Stimulated activated CD4-positive, alpha-beta T cell treated with anti-CD3 and anti-CD28 coated beads, Interleukin-2, amount 100 ng/mL, for 4 hours (primary cell): ENCODE data around the gene ALG5.

Source experiments
- DNase-seq: peaks from one replicate; pipeline ENCODE4 v3.0.0-alpha.2; 2020; ENCODE audit warnings: low read depth

The ALG5 gene

DNA sequence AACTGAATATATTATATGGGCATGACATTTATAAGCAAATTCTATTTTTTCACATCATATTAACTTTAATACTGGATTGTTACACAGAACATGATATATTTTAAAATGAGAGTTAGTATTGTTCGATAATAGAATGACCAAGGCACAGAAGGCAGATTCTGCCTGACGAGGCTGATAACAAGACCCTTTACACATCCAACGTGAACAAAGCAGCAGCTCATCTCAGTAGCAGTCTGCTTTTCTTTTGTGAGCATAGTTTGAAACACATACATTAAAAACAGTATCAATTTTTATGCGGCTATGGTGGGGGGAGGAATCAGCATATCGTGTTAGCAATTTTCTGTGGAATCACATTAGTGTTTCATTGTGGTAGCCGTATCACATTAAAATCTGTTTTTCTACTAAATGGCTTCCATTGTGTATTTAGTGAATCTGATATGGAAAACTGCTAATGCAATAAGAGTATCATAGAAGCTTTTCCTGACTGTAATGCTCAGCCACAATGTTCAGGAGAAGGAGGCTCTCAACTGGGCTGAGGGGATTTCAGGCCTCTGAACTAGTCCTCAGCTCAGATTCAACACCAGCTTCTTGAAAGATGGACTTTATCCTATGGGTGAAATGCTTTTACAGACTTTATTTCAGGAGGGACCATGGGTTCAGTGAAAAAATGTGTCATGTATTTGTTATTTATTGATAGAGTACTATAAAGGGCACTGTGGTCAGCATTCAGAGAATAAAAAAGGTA is 83.1 kb downstream of the ALG5 start:
- no peak for DNase-seq

DNA sequence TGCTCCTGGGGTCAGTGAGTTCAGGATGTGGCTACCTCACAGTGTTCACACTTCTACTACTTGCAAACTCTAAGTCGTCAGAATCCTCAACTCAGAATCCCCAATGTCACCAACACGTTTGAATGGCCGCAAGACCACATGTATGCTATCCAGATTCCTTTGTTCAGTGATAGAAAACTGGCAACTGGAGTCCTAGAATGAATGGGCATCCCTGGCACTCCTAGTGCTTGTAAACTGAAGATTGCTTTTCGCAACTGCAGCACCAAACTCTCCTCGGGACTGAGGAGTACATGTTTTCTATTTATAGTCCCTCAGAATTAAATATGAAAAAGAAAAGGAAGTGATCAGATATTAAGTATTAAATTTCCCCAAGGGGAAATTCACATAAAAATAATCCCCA is 84.0 kb downstream of the ALG5 start:
- DNase-seq: no peak

DNA sequence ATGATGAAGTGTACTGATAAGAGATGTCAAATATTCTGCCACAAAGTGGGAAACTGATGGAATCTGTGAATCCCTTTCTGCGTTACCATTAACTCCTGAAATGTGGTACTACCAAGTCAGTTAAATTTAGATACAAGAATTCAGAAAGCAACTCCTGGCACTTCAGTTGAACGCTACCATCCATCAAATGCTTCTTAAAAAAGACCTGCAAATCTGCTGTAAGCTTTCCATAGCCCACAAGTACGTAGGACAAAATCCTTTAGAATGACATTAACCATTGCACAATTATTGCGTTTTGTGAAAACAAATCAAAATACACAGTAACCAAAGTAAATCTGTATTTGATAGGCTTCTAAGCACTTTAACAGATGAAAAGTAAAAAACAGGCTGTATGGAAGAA is 84.5 kb downstream of the ALG5 start:
- DNase-seq: no peak

GRCh38 chr13:36913463-36913862 is 85.7 kb downstream of the ALG5 start:
- no peak for DNase-seq

- DNase-seq: no peak
These were observed 86.2 kb downstream of the ALG5 start for GRCh38 chr13:36912973-36913372.

DNA sequence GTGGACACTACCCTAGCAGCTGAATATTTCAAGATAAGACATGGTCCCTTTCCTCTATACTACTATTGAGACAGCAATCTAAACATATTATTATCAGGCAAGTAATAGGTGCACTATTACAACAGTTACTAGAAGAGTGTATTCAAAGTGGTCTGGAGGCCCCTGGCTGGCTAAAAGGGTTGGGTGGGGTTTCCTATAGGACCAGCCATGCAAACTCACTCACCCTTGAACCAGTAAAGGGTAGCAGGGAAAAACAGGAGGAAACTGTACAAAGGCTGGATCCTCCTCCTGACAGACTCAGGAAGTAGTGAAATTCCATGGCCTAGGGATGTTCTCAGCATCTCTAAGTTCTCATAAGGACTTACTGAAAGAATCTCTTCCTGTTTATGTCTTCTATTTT is 86.8 kb downstream of the ALG5 start:
- DNase-seq: no peak

- DNase-seq: no peak
These were observed 88.6 kb downstream of the ALG5 start for GRCh38 chr13:36910545-36910944.

DNA sequence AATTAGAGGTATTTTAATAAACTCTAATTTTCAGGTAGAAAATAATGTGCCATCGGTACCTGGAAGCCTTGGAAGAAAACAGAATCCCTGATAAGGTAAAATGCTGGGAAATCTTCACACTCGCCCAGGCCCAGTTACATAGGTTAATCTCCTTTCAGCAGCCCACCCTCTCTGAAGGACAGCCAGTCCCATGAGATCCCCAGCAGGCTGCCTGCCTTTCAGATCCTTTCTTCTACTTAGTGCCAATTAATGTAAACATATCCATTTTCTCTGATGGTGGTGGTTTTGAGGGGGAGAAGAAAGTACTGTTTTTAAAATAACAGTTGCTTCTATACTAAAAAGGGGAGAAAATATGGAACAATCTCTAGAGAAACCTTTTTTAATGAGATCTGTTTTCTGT is 91.3 kb downstream of the ALG5 start:
- no peak for DNase-seq

GRCh38 chr13:36907266-36907665 is 91.9 kb downstream of the ALG5 start:
- no peak for DNase-seq

DNA sequence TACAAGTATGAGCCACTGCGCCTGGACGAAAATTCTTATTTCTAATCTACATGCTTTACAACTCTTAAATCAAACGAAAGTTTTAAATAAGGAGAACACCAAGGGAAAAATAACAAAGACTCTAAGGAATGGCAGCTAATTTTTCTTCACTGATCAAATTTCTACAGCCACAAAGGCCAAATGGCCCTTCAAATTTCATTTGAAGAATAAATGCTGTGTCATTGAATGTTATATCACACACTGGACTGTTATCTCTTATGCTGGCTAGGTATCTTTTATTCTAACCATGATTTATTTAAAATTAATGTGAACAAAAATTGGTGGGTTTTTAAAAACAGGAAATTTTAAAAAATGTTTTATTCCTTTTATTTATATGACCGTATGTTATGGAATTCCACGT is 93.2 kb downstream of the ALG5 start:
- DNase-seq: no peak

DNA sequence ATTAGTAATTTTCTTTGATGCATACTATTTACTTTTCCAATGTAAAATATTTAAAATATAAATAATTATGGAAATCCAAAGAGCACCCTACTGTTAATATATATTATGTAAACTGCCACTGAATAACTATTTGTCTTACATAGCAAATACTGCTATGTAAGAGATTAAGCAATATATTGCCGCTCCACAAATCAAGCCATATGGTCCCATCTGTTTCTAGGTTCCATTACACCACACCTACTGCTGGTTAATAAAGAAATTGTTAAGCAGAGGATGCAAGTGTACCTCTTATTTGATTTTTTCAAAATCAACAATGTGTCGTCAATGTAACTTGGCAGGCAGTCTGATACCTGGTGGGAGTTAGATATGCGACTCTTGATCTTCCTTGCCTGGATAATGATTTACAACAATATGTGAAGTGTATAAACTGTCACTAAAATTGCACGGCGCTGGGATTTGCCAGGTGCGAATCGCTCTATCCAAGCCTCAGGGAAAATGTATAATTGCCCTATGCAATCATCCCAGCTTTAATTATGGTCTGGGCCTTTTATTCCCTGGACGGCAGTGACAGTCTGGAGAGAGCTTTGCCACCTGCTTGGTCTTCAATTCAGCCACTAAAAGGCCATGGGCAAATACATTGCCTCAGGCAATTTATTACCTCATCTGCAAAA is 95.1 kb downstream of the ALG5 start:
- DNase-seq: no peak
